HepG2 (cell line): ENCODE measurements around the gene FOXK2. TPM values are rescaled to one million over a fixed set of nuclear protein-coding genes. Genes with fewer than 3 reads are reported as not detected.

Source experiments
- ARID4A ChIP-seq: sonication (generic); formaldehyde crosslinking; IDR thresholded peaks from 2 replicates; pipeline ENCODE4 v1.5.0; 2020; ENCODE audit warnings: mild to moderate bottlenecking, missing genetic modification reagents, borderline replicate concordance
- CBX5 ChIP-seq: sonication (generic); formaldehyde crosslinking; IDR thresholded peaks from 2 replicates; pipeline ENCODE4 v1.4.0; 2020; ENCODE audit warnings: missing genetic modification reagents, borderline replicate concordance
- CHD4 ChIP-seq: fragments of 200-600 bp; sonication (generic); IDR thresholded peaks from 2 replicates; pipeline ENCODE4 v1.7.0; 2017; ENCODE audit warnings: mild to moderate bottlenecking, low read length, borderline replicate concordance
- DPF2 ChIP-seq: sonication (generic); formaldehyde crosslinking; IDR thresholded peaks from 2 replicates; pipeline ENCODE4 v1.4.0; 2020; ENCODE audit warnings: mild to moderate bottlenecking, low read depth, missing genetic modification reagents, borderline replicate concordance
- FOSL1 ChIP-seq: sonication (generic); formaldehyde crosslinking; IDR thresholded peaks from 2 replicates; pipeline ENCODE4 v1.9.0; 2021; ENCODE audit warnings: missing genetic modification reagents, borderline replicate concordance
- FOXA1 ChIP-seq, 2 experiments: fragments of 450-650 bp in 1 of 2; sonication (generic) in 1 of 2; formaldehyde crosslinking in 1 of 2; IDR thresholded peaks; 2 replicates each; pipeline versions ENCODE4 v1.4.0 to v1.6.1; 2016 to 2020; ENCODE audit warnings: missing genetic modification reagents in 1 of 2
- FOXJ3 ChIP-seq: sonication (generic); formaldehyde crosslinking; IDR thresholded peaks from 2 replicates; pipeline ENCODE4 v1.4.0; 2020; ENCODE audit warnings: missing genetic modification reagents, mild to moderate bottlenecking, borderline replicate concordance
- GZF1 ChIP-seq: sonication (generic); formaldehyde crosslinking; IDR thresholded peaks from 2 replicates; pipeline ENCODE4 v1.5.1; 2020; ENCODE audit warnings: mild to moderate bottlenecking, missing genetic modification reagents
- PAXIP1 ChIP-seq: sonication (generic); formaldehyde crosslinking; conservative IDR thresholded peaks from 2 replicates; pipeline ENCODE4 v1.4.0; 2020; ENCODE audit warnings: mild to moderate bottlenecking, missing genetic modification reagents, moderate library complexity
- PCBP1 ChIP-seq: fragments of 200-400 bp; formaldehyde crosslinking; IDR thresholded peaks from 2 replicates; pipeline ENCODE4 v1.6.1; 2017; ENCODE audit warnings: mild to moderate bottlenecking, low read depth, low read length, borderline replicate concordance
- RXRA ChIP-seq: sonication (generic); formaldehyde crosslinking; IDR thresholded peaks from 2 replicates; pipeline ENCODE4 v1.5.1; 2020; ENCODE audit warnings: missing genetic modification reagents
- TBX3 ChIP-seq: fragments of 450-650 bp; IDR thresholded peaks from 2 replicates; pipeline ENCODE4 v1.6.1; 2017; ENCODE audit warnings: antibody characterized with exemption, mild to moderate bottlenecking, inconsistent platforms, borderline replicate concordance
- TERF1 ChIP-seq: sonication (generic); formaldehyde crosslinking; IDR thresholded peaks from 2 replicates; pipeline ENCODE4 v1.8.0; 2022; ENCODE audit warnings: mild to moderate bottlenecking, missing genetic modification reagents, moderate library complexity
- ZBTB42 ChIP-seq: sonication (generic); formaldehyde crosslinking; IDR thresholded peaks from 2 replicates; pipeline ENCODE4 v1.5.0; 2020; ENCODE audit warnings: mild to moderate bottlenecking, missing genetic modification reagents
- ZNF30 ChIP-seq: sonication (generic); formaldehyde crosslinking; IDR thresholded peaks from 2 replicates; pipeline ENCODE4 v1.5.0; 2020; ENCODE audit warnings: mild to moderate bottlenecking, missing genetic modification reagents
- ZNF460 ChIP-seq: sonication (generic); formaldehyde crosslinking; IDR thresholded peaks from 2 replicates; pipeline ENCODE4 v1.5.1; 2020; ENCODE audit warnings: missing genetic modification reagents, mild to moderate bottlenecking, borderline replicate concordance
- ZNF510 ChIP-seq: sonication (generic); formaldehyde crosslinking; IDR thresholded peaks from 2 replicates; pipeline ENCODE4 v1.4.0; 2020; ENCODE audit warnings: low read depth, mild to moderate bottlenecking, missing genetic modification reagents
- ZNF572 ChIP-seq: sonication (generic); formaldehyde crosslinking; IDR thresholded peaks from 2 replicates; pipeline ENCODE4 v1.5.1; 2020; ENCODE audit warnings: mild to moderate bottlenecking, missing genetic modification reagents
- ZNF652 ChIP-seq: IDR thresholded peaks from 2 replicates; pipeline ENCODE4 v1.6.1; 2016; ENCODE audit warnings: low read depth, borderline replicate concordance
- ZSCAN29 ChIP-seq: sonication (generic); formaldehyde crosslinking; conservative IDR thresholded peaks from 2 replicates; pipeline ENCODE4 v1.4.0; 2020; ENCODE audit warnings: mild to moderate bottlenecking, missing genetic modification reagents
- polyA plus RNA-seq, 8 experiments: library from polyadenylated mRNA; depleted of rRNA in 3 of 8; stranded (reverse) in 7 of 8; unstranded in 1 of 8; fragments of >200 nt; fragmentation: Illumina TruSeq in 4 of 8; extraction: Trizol in 4 of 8; gene quantifications; 2 replicates each; pipeline versions ENCODE4 v1.2.1 to v1.2.3, GENCODE V29; 2011 to 2016; ENCODE audit warnings: low read depth in 4 of 8, missing spikeins in 1 of 8, mixed read lengths in 1 of 8; ENCODE audit not compliant: insufficient read depth in 1 of 8
- total RNA-seq, 5 experiments: library from RNA; depleted of rRNA; stranded (reverse); fragments of >200 nt; fragmentation: Illumina TruSeq; extraction: Trizol; gene quantifications; 2 replicates each; pipeline ENCODE4 v1.2.3, GENCODE V29; 2016; ENCODE audit warnings: low read depth in 1 of 5

The FOXK2 gene
- total and polyA plus RNA-seq, 2 of the 13 experiments (the other 11 are each of a cell fraction or from before 2014, with no cell fraction given), result 67.1 to 67.2 TPM

GRCh38 chr17:82561429-82562035 is 42.0 kb downstream of the FOXK2 start (continued):
- TF ChIP-seq ARID4A (CRISPR knock-in tag) (peak; percentile 55; the same call in 1 of the 2 replicates), ZNF572 (peak; percentile 71; the same call in 1 of the 2 replicates), CBX5 (CRISPR knock-in tag) (no peak), ZBTB42 (CRISPR knock-in tag) (no peak), GZF1 (CRISPR knock-in tag) (peak; percentile 57; the same call in 1 of the 2 replicates), PAXIP1 (CRISPR knock-in tag) (peak; percentile 75), TERF1 (CRISPR knock-in tag) (no peak), DPF2 (CRISPR knock-in tag) (0 out of 2 replicates have a peak, but pooled peaks have one; percentile 7), FOSL1 (CRISPR knock-in tag) (no peak), ZNF30 (CRISPR knock-in tag) (no peak), FOXJ3 (CRISPR knock-in tag) (no peak), TBX3 (no peak), ZNF652 (CRISPR knock-in tag) (no peak), PCBP1 (no peak), ZNF460 (no peak), CHD4 (no peak), ZSCAN29 (CRISPR knock-in tag) (no peak), FOXA1 (IDR thresholded peaks at IDR 0.05) (no peak), FOXA1 (CRISPR knock-in tag; IDR thresholded peaks at IDR 0.05) (no peak), ZNF510 (CRISPR knock-in tag) (peak; percentile 80; the same call in 1 of the 2 replicates), RXRA (CRISPR knock-in tag) (peak; percentile 23; the same call in 1 of the 2 replicates)
